Mesendoderm (in vitro differentiated cells): ENCODE measurements around the gene CDC37.

Source experiments
- DNase-seq: peaks from one replicate; pipeline ENCODE4 v3.0.0; 2013
- H2AK5ac ChIP-seq: 2 replicates; pipeline ENCODE4 v1.6.1; 2013; ENCODE audit warnings: low read length, inconsistent platforms
- H2BK120ac ChIP-seq: 2 replicates; pipeline ENCODE4 v1.6.1; 2013; ENCODE audit warnings: low read depth, mild to moderate bottlenecking, low read length, moderate library complexity, mixed read lengths
- H2BK15ac ChIP-seq: replicated peaks from 2 replicates; pipeline ENCODE4 v1.6.1; 2013; ENCODE audit warnings: low read depth, mild to moderate bottlenecking, moderate library complexity
- H2BK5ac ChIP-seq: 2 replicates; pipeline ENCODE4 v1.6.1; 2013; ENCODE audit warnings: low read length, inconsistent platforms
- H3K18ac ChIP-seq: 2 replicates; pipeline ENCODE4 v1.6.1; 2013; ENCODE audit warnings: mild to moderate bottlenecking, low read length, mixed read lengths
- H3K23ac ChIP-seq: one replicate; pipeline ENCODE4 v1.6.1; 2013; ENCODE audit warnings: low read length
- H3K27ac ChIP-seq: 2 replicates; pipeline ENCODE4 v1.5.1; 2013; ENCODE audit warnings: low read depth, mild to moderate bottlenecking, inconsistent platforms, low read length, moderate library complexity
- H3K27me3 ChIP-seq: 2 replicates; pipeline ENCODE4 v1.6.1; 2013; ENCODE audit warnings: low read length, control low read depth, mild to moderate bottlenecking, inconsistent platforms; ENCODE audit not compliant: insufficient read depth, poor library complexity
- H3K36me3 ChIP-seq: 2 replicates; pipeline ENCODE4 v1.6.1; 2013; ENCODE audit warnings: low read length, inconsistent platforms; ENCODE audit not compliant: control insufficient read depth, insufficient read depth
- H3K4ac ChIP-seq: one replicate; pipeline ENCODE4 v1.6.1; 2013; ENCODE audit warnings: low read depth, mild to moderate bottlenecking, low read length, moderate library complexity
- H3K4me1 ChIP-seq: 2 replicates; pipeline ENCODE4 v1.6.1; 2013; ENCODE audit warnings: low read depth, low read length, inconsistent platforms; ENCODE audit not compliant: control insufficient read depth
- H3K4me2 ChIP-seq: 2 replicates; pipeline ENCODE4 v1.6.1; 2013; ENCODE audit warnings: low read length
- H3K4me3 ChIP-seq: 2 replicates; pipeline ENCODE4 v1.5.1; 2013; ENCODE audit warnings: mild to moderate bottlenecking, low read length
- H3K56ac ChIP-seq: one replicate; pipeline ENCODE4 v1.6.1; 2013; ENCODE audit warnings: low read length
- H3K79me1 ChIP-seq: 2 replicates; pipeline ENCODE4 v1.6.1; 2013; ENCODE audit warnings: low read length, inconsistent platforms
- H3K79me2 ChIP-seq: 2 replicates; pipeline ENCODE4 v1.6.1; 2013; ENCODE audit warnings: mild to moderate bottlenecking, low read length; ENCODE audit not compliant: control insufficient read depth, insufficient read depth
- H3K9ac ChIP-seq: 2 replicates; pipeline ENCODE4 v1.6.1; 2013; ENCODE audit warnings: low read length, inconsistent platforms
- H4K5ac ChIP-seq: one replicate; pipeline ENCODE4 v1.6.1; 2013; ENCODE audit warnings: low read length
- H4K8ac ChIP-seq: one replicate; pipeline ENCODE4 v1.6.1; 2013; ENCODE audit warnings: low read depth, mild to moderate bottlenecking, control low read depth, low read length, moderate library complexity
- WGBS: extraction: QIAGEN DNeasy Blood & Tissue Kit; methylation state at CpG from one replicate; pipeline ENCODE4 v1.1.7; 2013; ENCODE audit warnings: low lambda C conversion rate, missing lambda C conversion rate; ENCODE audit not compliant: insufficient coverage; ENCODE audit errors: extremely low coverage; 5-methylcytosine and 5-hydroxymethylcytosine counted together

The CDC37 gene

DNA sequence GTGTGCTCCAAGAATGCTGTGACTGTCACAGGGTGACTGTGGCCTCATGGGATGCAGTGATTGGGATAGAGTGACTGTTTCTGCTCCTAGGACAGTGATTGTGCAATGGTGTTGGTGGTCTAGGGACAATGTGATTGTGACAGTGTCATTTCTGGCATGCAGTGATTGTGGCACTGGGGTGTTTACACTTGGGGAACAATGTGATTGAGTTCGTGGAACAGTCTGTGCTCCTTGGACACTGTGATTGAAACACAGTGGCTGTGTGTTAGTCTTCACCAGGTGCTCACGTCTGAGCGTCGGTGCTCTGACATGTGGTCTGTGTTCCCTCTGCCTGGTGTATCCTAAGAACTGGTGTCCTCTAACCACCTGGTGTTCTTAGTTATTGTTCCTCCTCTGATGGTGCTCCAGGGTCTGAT lies 18.7 kb upstream of the CDC37 start:
- H3K4ac ChIP-seq = no peak overlapping the region
- no peak for DNase-seq
- peak overlapping the region; percentile 7 for H3K56ac ChIP-seq
- H3K27ac ChIP-seq = no peak overlapping the region
- peaks cover 19% of the 10 kb centered on the region for H3K27me3 ChIP-seq
- no peak overlapping the region for H2BK5ac ChIP-seq
- no peak overlapping the region for H2BK120ac ChIP-seq
- H2BK15ac ChIP-seq = no peak overlapping the region
- no peak overlapping the region for H4K5ac ChIP-seq
- no peak overlapping the region for H3K23ac ChIP-seq
- no peak overlapping the region for H3K18ac ChIP-seq
- WGBS = no CpG with 5 or more reads among the region's 4 CpGs
- no peak overlapping the region for H3K4me3 ChIP-seq
- H3K4me1 ChIP-seq = no peaks in the 10 kb centered on the region
- no peaks in the 10 kb centered on the region for H3K79me2 ChIP-seq
- H2AK5ac ChIP-seq = no peak overlapping the region
- no peak overlapping the region for H3K9ac ChIP-seq
- H4K8ac ChIP-seq = no peak overlapping the region
- no peak overlapping the region for H3K4me2 ChIP-seq
- H3K79me1 ChIP-seq = no peaks in the 10 kb centered on the region
- no peaks in the 10 kb centered on the region for H3K36me3 ChIP-seq

DNA sequence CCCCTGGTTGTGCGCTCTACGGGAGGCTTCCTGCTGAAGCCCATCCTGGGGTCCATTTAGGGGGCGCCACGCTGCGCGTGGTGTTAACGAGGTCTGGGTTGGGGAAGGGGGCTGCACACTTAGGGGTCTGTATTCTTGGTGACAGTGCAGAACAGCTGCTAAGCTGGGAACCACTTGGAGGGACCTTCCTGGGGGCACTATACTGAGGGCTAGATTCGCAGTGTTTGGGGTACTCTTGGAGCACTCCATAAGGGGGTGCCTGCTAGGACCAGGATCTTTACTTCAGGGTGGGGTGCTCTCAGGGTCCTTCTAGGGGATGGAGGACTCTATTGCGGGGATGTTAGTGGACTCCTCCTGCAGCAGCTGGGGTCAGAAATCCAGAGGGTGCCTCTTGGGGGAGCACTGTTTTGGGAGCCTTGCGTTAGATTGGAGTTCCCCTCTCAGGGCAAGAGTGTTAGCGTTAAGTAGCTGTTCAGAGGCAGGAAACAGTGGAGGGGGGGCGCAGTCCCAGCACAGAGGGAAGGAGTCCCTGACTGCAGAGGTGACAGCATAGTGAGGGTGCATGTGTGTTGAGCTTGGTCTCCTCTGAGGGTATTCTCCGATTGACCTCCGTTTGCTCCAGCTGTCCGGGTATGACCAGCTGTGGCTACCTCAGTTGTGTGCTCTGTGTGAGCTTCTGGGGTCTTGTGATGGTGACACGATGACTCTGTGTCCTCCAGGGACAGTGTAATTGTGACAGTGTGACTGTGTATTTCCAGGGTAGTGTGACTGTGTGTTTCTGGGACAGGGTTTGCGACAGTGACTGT lies 18.1 kb upstream of the CDC37 start:
- WGBS = no CpG with 5 or more reads among the region's 17 CpGs
- no peak overlapping the region for H2BK5ac ChIP-seq
- DNase-seq = no peak
- no peak overlapping the region for H2BK15ac ChIP-seq
- H2BK120ac ChIP-seq = no peak overlapping the region
- no peak overlapping the region for H3K9ac ChIP-seq
- no peak overlapping the region for H3K4me2 ChIP-seq
- H3K56ac ChIP-seq = no peak overlapping the region
- no peak overlapping the region for H3K23ac ChIP-seq
- H4K5ac ChIP-seq = no peak overlapping the region
- peaks cover 19% of the 10 kb centered on the region for H3K27me3 ChIP-seq
- no peak overlapping the region for H4K8ac ChIP-seq
- no peak overlapping the region for H2AK5ac ChIP-seq
- no peak overlapping the region for H3K4ac ChIP-seq
- H3K79me1 ChIP-seq = no peaks in the 10 kb centered on the region
- no peak overlapping the region for H3K18ac ChIP-seq
- H3K4me1 ChIP-seq = no peaks in the 10 kb centered on the region
- H3K27ac ChIP-seq = no peak overlapping the region
- no peaks in the 10 kb centered on the region for H3K79me2 ChIP-seq
- H3K36me3 ChIP-seq = no peaks in the 10 kb centered on the region
- H3K4me3 ChIP-seq = no peak overlapping the region

DNA sequence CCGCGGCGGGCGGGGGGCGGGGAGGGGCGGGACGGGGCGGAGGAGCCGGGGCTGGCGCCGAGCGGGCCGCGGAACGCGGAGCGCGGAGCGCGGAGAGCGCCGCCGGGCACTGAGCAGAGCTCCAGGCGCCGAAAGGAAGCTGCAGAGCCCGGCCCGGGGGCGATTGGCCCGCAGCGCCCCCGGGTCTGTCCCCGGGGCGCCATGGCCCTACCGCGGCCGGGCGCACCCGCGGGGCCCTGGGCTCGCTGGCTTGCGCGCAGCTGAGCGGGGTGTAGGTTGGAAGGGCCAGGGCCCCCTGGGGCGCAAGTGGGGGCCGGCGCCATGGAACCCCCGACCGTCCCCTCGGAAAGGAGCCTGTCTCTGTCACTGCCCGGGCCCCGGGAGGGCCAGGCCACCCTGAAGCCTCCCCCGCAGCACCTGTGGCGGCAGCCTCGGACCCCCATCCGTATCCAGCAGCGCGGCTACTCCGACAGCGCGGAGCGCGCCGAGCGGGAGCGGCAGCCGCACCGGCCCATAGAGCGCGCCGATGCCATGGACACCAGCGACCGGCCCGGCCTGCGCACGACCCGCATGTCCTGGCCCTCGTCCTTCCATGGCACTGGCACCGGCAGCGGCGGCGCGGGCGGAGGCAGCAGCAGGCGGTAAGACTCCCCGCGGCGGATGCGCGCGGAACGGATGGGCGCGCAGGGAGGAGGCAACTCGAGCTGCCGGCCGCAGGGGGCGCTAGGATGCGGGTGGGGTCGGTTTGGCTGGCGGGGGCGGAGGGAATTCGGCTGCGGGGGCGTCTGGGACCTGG lies 17.3 kb upstream of the CDC37 start, which contains the start of gene PDE4A:
Gene PDE4A, plus strand, starts transcription at position 95 of the 796 bp plus-strand sequence. Its CDS starts 227 bp downstream, at position 322.
- Histone ChIP-seq H3K27ac (no peak within 1 kb of the TSS), H3K18ac (no peak within 1 kb of the TSS), H3K36me3 (no peaks in the 10 kb centered on the region), H2BK15ac (no peak within 1 kb of the TSS), H3K4me3 (peak within 1 kb of the TSS; percentile 21), H3K4me2 (peak within 1 kb of the TSS; percentile 89), H3K56ac (peak within 1 kb of the TSS; percentile 71), H3K4ac (no peak within 1 kb of the TSS), H3K27me3 (peaks cover 19% of the 10 kb centered on the region), H2BK5ac (no peak within 1 kb of the TSS), H3K4me1 (no peaks in the 10 kb centered on the region), H4K5ac (no peak within 1 kb of the TSS), H2AK5ac (no peak within 1 kb of the TSS), H3K79me1 (no peaks in the 10 kb centered on the region), H3K79me2 (no peaks in the 10 kb centered on the region), H3K9ac (peak within 1 kb of the TSS; percentile 51), H3K23ac (no peak within 1 kb of the TSS), H2BK120ac (no peak within 1 kb of the TSS), H4K8ac (no peak within 1 kb of the TSS)
- peak; percentile 40 for DNase-seq
- no CpG with 5 or more reads among the region's 104 CpGs for WGBS

- WGBS = no CpG with 5 or more reads among the region's 61 CpGs
- Histone ChIP-seq H3K27ac (no peak overlapping the region), H3K56ac (peak overlapping the region; percentile 71), H3K23ac (no peak overlapping the region), H2AK5ac (no peak overlapping the region), H3K79me2 (no peaks in the 10 kb centered on the region), H3K79me1 (no peaks in the 10 kb centered on the region), H3K4ac (no peak overlapping the region), H2BK120ac (no peak overlapping the region), H2BK5ac (no peak overlapping the region), H3K4me3 (peak overlapping the region; percentile 21), H4K5ac (no peak overlapping the region), H3K27me3 (peaks cover 14% of the 10 kb centered on the region), H3K4me1 (no peaks in the 10 kb centered on the region), H4K8ac (no peak overlapping the region), H3K9ac (peak overlapping the region; percentile 25), H3K36me3 (no peaks in the 10 kb centered on the region), H3K18ac (no peak overlapping the region), H3K4me2 (peak overlapping the region; percentile 89), H2BK15ac (no peak overlapping the region)
- DNase-seq = peak; percentile 98
These were observed 16.5 kb upstream of the CDC37 start for GRCh38 chr19:10419646-10420443.

DNA sequence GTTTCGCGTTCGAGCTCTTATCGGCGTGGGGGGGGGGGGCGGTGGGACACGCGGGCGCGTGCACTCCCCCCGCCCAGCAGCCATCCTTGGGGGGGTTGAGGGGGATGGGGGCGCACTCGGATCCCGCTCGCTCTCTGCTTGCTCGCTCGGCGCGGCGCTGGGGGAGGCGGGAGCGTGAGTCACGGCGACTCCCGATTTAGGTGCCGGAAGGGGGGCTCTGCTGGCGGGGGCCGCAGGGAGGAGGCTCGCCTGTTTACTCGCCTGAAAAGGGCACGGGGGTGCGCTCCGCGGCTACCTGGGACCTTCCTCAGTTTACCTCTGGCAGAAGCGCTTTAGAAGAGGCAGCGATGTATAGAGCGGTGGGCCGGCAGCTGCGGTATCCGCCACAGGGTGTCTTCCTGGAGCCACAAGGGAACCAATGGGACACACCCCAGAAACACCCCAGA lies 15.9 kb upstream of the CDC37 start:
- H2BK120ac ChIP-seq = no peak overlapping the region
- no peak for DNase-seq
- no peak overlapping the region for H4K5ac ChIP-seq
- H2BK5ac ChIP-seq = no peak overlapping the region
- peak overlapping the region; percentile 71 for H3K56ac ChIP-seq
- H3K79me1 ChIP-seq = no peaks in the 10 kb centered on the region
- H3K18ac ChIP-seq = no peak overlapping the region
- H2AK5ac ChIP-seq = no peak overlapping the region
- no peaks in the 10 kb centered on the region for H3K4me1 ChIP-seq
- H4K8ac ChIP-seq = no peak overlapping the region
- H2BK15ac ChIP-seq = no peak overlapping the region
- H3K27ac ChIP-seq = no peak overlapping the region
- peak overlapping the region; percentile 21 for H3K4me3 ChIP-seq
- no peak overlapping the region for H3K23ac ChIP-seq
- peak overlapping the region; percentile 25 for H3K9ac ChIP-seq
- H3K4me2 ChIP-seq = peak overlapping the region; percentile 89
- no CpG with 5 or more reads among the region's 40 CpGs for WGBS
- H3K79me2 ChIP-seq = no peaks in the 10 kb centered on the region
- peaks cover 12% of the 10 kb centered on the region for H3K27me3 ChIP-seq
- H3K36me3 ChIP-seq = no peaks in the 10 kb centered on the region
- no peak overlapping the region for H3K4ac ChIP-seq
